Superior temporal gyrus (tissue), 1 donor: ENCODE measurements around the gene AGFG2.
A peak's percentile ranks its signal among the peaks of the same experiment; 100 is the strongest.

Source experiments
- DNase-seq: peaks from one replicate; pipeline ENCODE4 v3.0.0-alpha.2; 2016; ENCODE audit errors: extremely low spot score

Gene AGFG2

GRCh38 chr7:100585511-100586265, 46.7 kb downstream of the AGFG2 start, which contains the start of gene LRCH4:
Gene LRCH4, minus strand, starts transcription at chr7:100586129. Its CDS starts 29 bp downstream, at chr7:100586100.
- DNase-seq, result no peak

DNA sequence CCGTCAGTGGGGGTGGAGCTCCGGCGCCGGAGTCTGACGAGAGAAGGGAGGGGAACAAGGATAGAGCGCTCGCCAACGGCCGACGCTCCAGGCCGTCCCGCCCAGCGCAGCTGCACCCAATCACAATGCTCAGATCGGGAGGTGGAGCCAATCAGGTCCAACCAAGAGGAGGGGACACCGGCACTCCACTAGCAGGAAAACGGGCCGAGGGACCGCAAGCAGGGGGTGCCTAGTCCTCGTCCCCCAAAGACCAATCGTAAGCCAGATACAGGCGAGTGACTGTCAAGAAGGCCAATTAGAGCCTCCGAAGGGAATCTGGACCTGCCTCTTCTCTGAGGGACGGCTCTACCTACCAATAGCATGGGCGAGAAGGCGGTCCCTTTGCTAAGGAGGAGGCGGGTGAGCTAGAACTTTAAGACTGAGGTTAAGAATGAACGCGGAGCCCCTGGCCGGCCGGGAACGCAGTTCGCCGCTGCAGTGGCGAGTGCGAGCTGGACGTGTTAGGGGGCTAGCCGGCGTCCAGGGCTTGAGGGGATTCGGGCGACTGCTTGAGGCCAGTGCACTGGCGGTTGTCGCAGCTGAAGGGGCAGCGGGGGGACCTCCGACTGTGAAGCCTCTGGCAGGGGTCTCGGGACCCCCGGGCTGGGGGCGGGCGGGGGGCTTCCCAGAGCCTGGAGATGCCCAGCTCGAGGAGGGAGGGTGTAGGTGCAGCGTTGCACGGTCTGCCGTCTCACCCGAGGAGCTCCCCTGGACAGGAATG, 47.4 kb downstream of the AGFG2 start, which contains the start of gene FBXO24:
Gene FBXO24 (plus strand): TSS at position 63 of the 760 bp plus-strand sequence. CDS start 298 bp downstream, at position 361.
- peak; percentile 100 for DNase-seq

DNA sequence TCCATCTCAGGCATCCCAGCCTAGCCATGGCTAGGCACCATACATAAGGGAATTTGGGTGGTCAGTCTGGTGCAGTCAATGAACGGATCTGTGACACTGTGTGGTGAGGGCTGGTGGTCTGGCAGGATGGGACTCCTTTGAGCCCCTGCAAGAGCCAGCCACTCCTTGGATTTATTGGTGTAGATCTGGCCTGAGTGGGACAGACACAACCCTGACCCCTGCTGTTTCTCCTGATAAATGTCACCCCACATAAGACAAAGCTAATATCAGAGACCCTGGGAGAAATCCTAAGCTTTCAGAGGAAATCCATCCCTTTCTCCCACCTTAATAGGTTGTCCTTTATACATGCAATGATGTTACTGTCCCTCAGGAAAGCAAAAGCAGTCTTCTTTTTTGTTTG, 49.4 kb downstream of the AGFG2 start:
- DNase-seq, result no peak

GRCh38 chr7:100589341-100589947, 50.4 kb downstream of the AGFG2 start:
- no peak for DNase-seq

- DNase-seq, result no peak
These were observed 51.2 kb downstream of the AGFG2 start for GRCh38 chr7:100590077-100590737.

GRCh38 chr7:100591596-100591995, 52.6 kb downstream of the AGFG2 start:
- DNase-seq, result no peak

DNA sequence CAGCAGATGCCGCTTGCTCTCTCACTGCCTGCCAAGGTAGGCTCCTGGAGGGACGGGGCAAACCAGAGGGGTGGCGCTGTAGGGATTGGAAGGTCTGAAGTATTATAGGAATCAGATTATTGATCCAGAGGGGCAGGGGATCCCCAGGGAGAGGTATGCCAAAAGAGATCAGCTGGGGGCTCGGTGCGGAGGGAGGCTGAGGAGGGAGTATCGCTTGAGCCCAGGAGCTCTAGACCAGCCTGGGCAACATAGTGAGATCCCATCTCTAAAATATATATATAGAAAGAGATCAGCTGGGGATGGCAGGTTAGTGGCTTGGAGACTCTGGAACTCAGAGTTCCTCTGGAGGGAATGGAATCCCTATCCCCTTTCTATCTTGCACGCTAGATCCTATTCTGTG, 56.2 kb downstream of the AGFG2 start:
- no peak for DNase-seq

- DNase-seq, result no peak
These were observed 59.4 kb downstream of the AGFG2 start for GRCh38 chr7:100598425-100598824.

- no peak for DNase-seq
These were observed 61.1 kb downstream of the AGFG2 start for GRCh38 chr7:100599911-100600729.

GRCh38 chr7:100600730-100601038, 61.7 kb downstream of the AGFG2 start:
- DNase-seq, result no peak

DNA sequence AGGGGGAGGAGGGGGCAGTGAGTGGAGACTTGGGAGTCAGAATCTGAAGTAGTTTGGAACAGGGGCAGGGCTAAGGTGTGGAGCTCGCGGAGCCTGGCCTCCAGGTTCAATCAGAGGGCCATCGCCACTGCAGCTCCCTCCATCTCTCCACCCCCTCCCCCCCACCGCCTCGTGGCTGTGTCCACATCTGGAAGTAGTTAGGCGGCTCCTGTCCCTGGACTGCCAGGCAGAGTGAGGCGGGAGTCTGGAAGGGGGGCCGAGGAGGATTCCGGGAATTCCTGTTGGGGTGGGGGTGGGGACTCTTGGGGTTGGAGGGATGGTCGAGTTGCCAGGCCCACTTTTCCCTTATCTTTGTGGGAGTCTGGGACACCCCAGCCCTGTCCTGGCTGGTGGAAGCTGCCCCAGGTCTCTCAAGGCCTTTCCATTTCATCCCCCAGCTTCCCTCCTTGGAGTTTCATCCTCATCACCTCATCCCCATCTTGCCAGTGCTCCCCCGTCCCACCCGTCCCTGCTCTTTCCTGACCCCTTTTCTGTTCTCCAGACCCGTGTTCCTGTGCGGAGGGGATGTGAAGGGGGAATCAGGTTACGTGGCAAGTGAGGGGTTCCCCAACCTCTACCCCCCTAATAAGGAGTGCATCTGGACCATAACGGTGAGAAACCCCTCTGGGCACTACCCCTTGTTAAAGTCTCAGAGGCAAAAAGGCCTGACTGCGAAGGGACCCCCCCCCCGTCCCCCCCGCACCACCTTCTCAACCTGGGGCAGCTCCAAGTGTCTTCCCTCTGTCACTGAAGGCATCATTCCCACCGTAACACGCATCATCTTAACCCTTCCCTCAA, 64.1 kb downstream of the AGFG2 start:
- DNase-seq, result no peak

DNA sequence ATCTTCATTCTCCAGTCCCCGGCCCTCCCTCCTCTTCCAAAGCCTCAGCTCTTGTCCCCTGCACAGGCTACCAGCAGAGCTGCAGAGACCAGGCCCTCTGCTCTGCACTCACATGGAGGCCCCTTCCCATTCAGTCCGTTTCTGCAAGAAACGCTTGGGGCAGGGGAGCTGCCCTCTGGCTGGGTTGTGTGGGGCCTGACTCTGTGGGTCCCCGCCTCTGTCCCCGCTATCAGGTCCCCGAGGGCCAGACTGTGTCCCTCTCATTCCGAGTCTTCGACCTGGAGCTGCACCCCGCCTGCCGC, 64.7 kb downstream of the AGFG2 start:
- DNase-seq, result no peak

- DNase-seq, result peak; percentile 22
These were observed 65.3 kb downstream of the AGFG2 start for GRCh38 chr7:100604028-100604975.

- DNase-seq, result no peak
These were observed 66.2 kb downstream of the AGFG2 start for GRCh38 chr7:100604976-100605911.

GRCh38 chr7:100606313-100606712, 67.3 kb downstream of the AGFG2 start:
- DNase-seq, result no peak

GRCh38 chr7:100607111-100607510, 68.1 kb downstream of the AGFG2 start:
- DNase-seq, result no peak

GRCh38 chr7:100609958-100610357, 71.0 kb downstream of the AGFG2 start:
- no peak for DNase-seq
